H9 (cell line): ENCODE data around the gene DHPS. TPM values are rescaled to one million over a fixed set of nuclear protein-coding genes. Genes with fewer than 3 reads are reported as not detected.
A peak's percentile ranks its signal among the peaks of the same experiment; 100 is the strongest.
"Not testable (repeated sequence)": the region's sequence is repeated elsewhere in the genome, so short reads cannot be mapped to it uniquely, and the experiment has no call there.

Experiments
- DNase-seq: peaks from one replicate; pipeline ENCODE4 v3.0.0-alpha.2; 2017
- H2AFZ ChIP-seq: one replicate; pipeline ENCODE4 v1.6.1; 2013; ENCODE audit warnings: mild to moderate bottlenecking, low read length, control low read depth, moderate library complexity
- H2AK5ac ChIP-seq: 2 replicates; pipeline ENCODE4 v1.6.1; 2013; ENCODE audit warnings: low read length, control low read depth, mixed read lengths; ENCODE audit not compliant: insufficient read length
- H2BK120ac ChIP-seq: one replicate; pipeline ENCODE4 v1.6.1; 2013; ENCODE audit warnings: low read depth, mild to moderate bottlenecking, low read length, control low read depth, inconsistent platforms; ENCODE audit not compliant: poor library complexity, severe bottlenecking
- H2BK12ac ChIP-seq: 2 replicates; pipeline ENCODE4 v1.6.1; 2013; ENCODE audit warnings: low read length, control low read depth, mixed read lengths, low read depth; ENCODE audit not compliant: insufficient read length
- H2BK15ac ChIP-seq: 2 replicates; pipeline ENCODE4 v1.6.1; 2013; ENCODE audit warnings: low read depth, low read length, control low read depth
- H2BK20ac ChIP-seq: one replicate; pipeline ENCODE4 v1.6.1; 2013; ENCODE audit warnings: low read depth, mild to moderate bottlenecking, low read length, control low read depth, inconsistent platforms; ENCODE audit not compliant: poor library complexity, severe bottlenecking
- H2BK5ac ChIP-seq: 2 replicates; pipeline ENCODE4 v1.6.1; 2013; ENCODE audit warnings: low read length, control low read depth, mixed read lengths; ENCODE audit not compliant: insufficient read length
- H3K14ac ChIP-seq: 2 replicates; pipeline ENCODE4 v1.6.1; 2013; ENCODE audit warnings: low read length, control low read depth; ENCODE audit not compliant: insufficient read depth
- H3K18ac ChIP-seq: 2 replicates; pipeline ENCODE4 v1.6.1; 2013; ENCODE audit warnings: low read depth, mild to moderate bottlenecking, mixed read lengths, low read length, control low read depth; ENCODE audit not compliant: insufficient read length
- H3K23ac ChIP-seq: 2 replicates; pipeline ENCODE4 v1.6.1; 2013; ENCODE audit warnings: low read length, control low read depth, mixed read lengths, low read depth; ENCODE audit not compliant: insufficient read length
- H3K23me2 ChIP-seq: 2 replicates; pipeline ENCODE4 v1.6.1; 2013; ENCODE audit warnings: low read depth, mild to moderate bottlenecking, mixed read lengths, low read length, control low read depth; ENCODE audit not compliant: insufficient read length, poor library complexity, severe bottlenecking
- H3K27ac ChIP-seq: 2 replicates; pipeline ENCODE4 v1.5.1; 2013; ENCODE audit warnings: low read length, control low read depth, mixed read lengths, low read depth; ENCODE audit not compliant: insufficient read length
- H3K27me3 ChIP-seq: 2 replicates; pipeline ENCODE4 v1.6.1; 2013; ENCODE audit warnings: low read length, control low read depth, inconsistent platforms; ENCODE audit not compliant: insufficient read depth
- H3K4ac ChIP-seq: 2 replicates; pipeline ENCODE4 v1.6.1; 2013; ENCODE audit warnings: low read depth, mild to moderate bottlenecking, control low read depth, inconsistent platforms, low read length, moderate library complexity
- H3K4me1 ChIP-seq: 2 replicates; pipeline ENCODE4 v1.6.1; 2013; ENCODE audit warnings: low read length, control low read depth, inconsistent platforms; ENCODE audit not compliant: insufficient read depth
- H3K4me2 ChIP-seq: 2 replicates; pipeline ENCODE4 v1.6.1; 2013; ENCODE audit warnings: low read length, control low read depth, mixed read lengths; ENCODE audit not compliant: insufficient read length, insufficient read depth
- H3K56ac ChIP-seq: 2 replicates; pipeline ENCODE4 v1.6.1; 2013; ENCODE audit warnings: low read depth, mild to moderate bottlenecking, mixed read lengths, low read length, control low read depth; ENCODE audit not compliant: insufficient read length
- H3K79me1 ChIP-seq: 2 replicates; pipeline ENCODE4 v1.6.1; 2013; ENCODE audit warnings: low read depth, mild to moderate bottlenecking, moderate library complexity, low read length, control low read depth, inconsistent platforms; ENCODE audit not compliant: insufficient read depth, poor library complexity, severe bottlenecking
- H3K79me2 ChIP-seq: 2 replicates; pipeline ENCODE4 v1.6.1; 2013; ENCODE audit warnings: low read length, control low read depth, inconsistent platforms; ENCODE audit not compliant: insufficient read depth
- H3K9ac ChIP-seq: 2 replicates; pipeline ENCODE4 v1.6.1; 2013; ENCODE audit warnings: low read length, control low read depth, mixed read lengths; ENCODE audit not compliant: insufficient read length; ENCODE audit errors: extremely low read depth
- H3K9me3 ChIP-seq: one replicate; pipeline ENCODE4 v1.6.1; 2013; ENCODE audit warnings: low read depth, low read length, inconsistent platforms; ENCODE audit not compliant: control insufficient read depth
- H3T11ph ChIP-seq: one replicate; pipeline ENCODE4 v1.6.1; 2013; ENCODE audit warnings: mild to moderate bottlenecking, low read length, control low read depth, inconsistent platforms
- H4K20me1 ChIP-seq: one replicate; pipeline ENCODE4 v1.6.1; 2013; ENCODE audit not compliant: control insufficient read depth, insufficient read length, insufficient read depth
- H4K5ac ChIP-seq: 2 replicates; pipeline ENCODE4 v1.6.1; 2013; ENCODE audit warnings: low read depth, mild to moderate bottlenecking, mixed read lengths, low read length, control low read depth; ENCODE audit not compliant: insufficient read length
- H4K8ac ChIP-seq: replicated peaks from 2 replicates; pipeline ENCODE4 v1.6.1; 2013; ENCODE audit warnings: low read length, control low read depth, mixed read lengths, low read depth; ENCODE audit not compliant: insufficient read length
- H4K91ac ChIP-seq: 2 replicates; pipeline ENCODE4 v1.6.1; 2013; ENCODE audit warnings: low read depth, mild to moderate bottlenecking, moderate library complexity, mixed read lengths, low read length, control low read depth; ENCODE audit not compliant: insufficient read length
- H3K27ac Mint-ChIP-seq, 3 experiments: 2 replicates in 2 of 3; 3 replicates in 1 of 3; pipeline ENCODE4 v1.8.0; 2020 to 2021; ENCODE audit warnings: mixed read lengths in 3 of 3, mild to moderate bottlenecking in 1 of 3, moderate library complexity in 1 of 3
- H3K27me3 Mint-ChIP-seq: 2 replicates; pipeline ENCODE4 v1.8.0; 2021; ENCODE audit warnings: low read depth, mild to moderate bottlenecking, moderate library complexity, mixed read lengths
- H3K36me3 Mint-ChIP-seq, 3 experiments: 2 replicates in 2 of 3; 3 replicates in 1 of 3; pipeline ENCODE4 v1.8.0; 2020 to 2021; ENCODE audit warnings: low read depth in 3 of 3, mixed read lengths in 3 of 3; ENCODE audit not compliant: insufficient read depth in 1 of 3
- H3K4me1 Mint-ChIP-seq, 2 experiments: 2 replicates each; pipeline ENCODE4 v1.8.0; 2020; ENCODE audit warnings: mixed read lengths in 2 of 2
- H3K4me3 Mint-ChIP-seq, 2 experiments: 2 replicates in 1 of 2; 3 replicates in 1 of 2; pipeline ENCODE4 v1.8.0; 2020 to 2021; ENCODE audit warnings: mild to moderate bottlenecking in 2 of 2, mixed read lengths in 2 of 2, moderate library complexity in 1 of 2
- H3K9me3 Mint-ChIP-seq, 2 experiments: 2 replicates in 1 of 2; 3 replicates in 1 of 2; pipeline ENCODE4 v1.8.0; 2020; ENCODE audit warnings: mild to moderate bottlenecking in 2 of 2, mixed read lengths in 2 of 2, moderate library complexity in 1 of 2
- CTCF ChIP-seq: fragments of 200-600 bp; sonication (generic); conservative IDR thresholded peaks from 3 replicates; pipeline ENCODE4 v1.8.0; 2021; ENCODE audit warnings: antibody characterized with exemption, mild to moderate bottlenecking
- WGBS: extraction: QIAGEN DNeasy Blood & Tissue Kit; methylation state at CpG from one replicate; pipeline ENCODE4 v1.1.7; 2013; ENCODE audit warnings: missing lambda C conversion rate, low lambda C conversion rate, mixed read lengths; ENCODE audit not compliant: insufficient read length; ENCODE audit errors: extremely low coverage; 5-methylcytosine and 5-hydroxymethylcytosine counted together
- total RNA-seq: library from RNA; stranded (reverse); gene quantifications from 2 replicates; pipeline ENCODE4 v1.2.1, GENCODE V29; 2021

The DHPS gene
- total RNA-seq, 1 experiment from 2014 or later: 94.9 TPM

GRCh38 chr19:12646551-12646950 is 35.1 kb downstream of the DHPS start:
- Histone ChIP-seq H4K8ac (no peak overlapping the region), H2BK12ac (no peak overlapping the region), H3K23me2 (no peaks in the 10 kb centered on the region), H3T11ph (no peak overlapping the region), H2AFZ (no peak overlapping the region), H3K27me3 (no peaks in the 10 kb centered on the region), H3K56ac (no peak overlapping the region), H4K20me1 (no peaks in the 10 kb centered on the region), H3K4me1 (no peaks in the 10 kb centered on the region), H2BK120ac (no peak overlapping the region), H3K79me2 (no peaks in the 10 kb centered on the region), H4K91ac (no peak overlapping the region), H3K9me3 (no peaks in the 10 kb centered on the region), H2AK5ac (no peak overlapping the region), H2BK15ac (no peak overlapping the region), H3K79me1 (no peaks in the 10 kb centered on the region), H3K23ac (no peak overlapping the region), H2BK5ac (no peak overlapping the region), H3K14ac (no peak overlapping the region), H3K4me2 (no peak overlapping the region), H3K18ac (no peak overlapping the region), H3K9ac (no peak overlapping the region), H2BK20ac (no peak overlapping the region), H3K27ac (no peak overlapping the region), H3K4ac (no peak overlapping the region), H4K5ac (no peak overlapping the region)
- peaks cover 2% of the 10 kb centered on the region; the same call in 1 of the 2 replicates for H3K27me3 Mint-ChIP-seq
- DNase-seq: no peak
- TF ChIP-seq CTCF: no peak
- no peak overlapping the region for H3K4me3 Mint-ChIP-seq
- peaks cover 0 to 5% of the 10 kb centered on the region in 2 experiments; a peak in 3 of 5 replicates for H3K9me3 Mint-ChIP-seq
- peaks cover 0 to 2% of the 10 kb centered on the region in 2 experiments; a peak in 1 of 4 replicates for H3K4me1 Mint-ChIP-seq
- no CpG with 5 or more reads among the region's 10 CpGs for WGBS
- peaks cover 6 to 17% (median 14%) of the 10 kb centered on the region in 3 experiments for H3K36me3 Mint-ChIP-seq
- H3K27ac Mint-ChIP-seq: peak overlapping the region in 1 of 3 experiments; percentile 21; a peak in 1 of 7 replicates

- no CpG with 5 or more reads among the region's 14 CpGs for WGBS
- H3K4me3 Mint-ChIP-seq, H3K4ac ChIP-seq, H3K27ac ChIP-seq, H3K79me2 ChIP-seq, H3K9ac ChIP-seq, H3K4me1 ChIP-seq, H3K27me3 ChIP-seq, H2BK15ac ChIP-seq, H2BK20ac ChIP-seq, H3K79me1 ChIP-seq, H4K5ac ChIP-seq, H2AFZ ChIP-seq, H4K20me1 ChIP-seq, H3K4me2 ChIP-seq, H3K27ac Mint-ChIP-seq, H2BK120ac ChIP-seq, H3K27me3 Mint-ChIP-seq, H3K4me1 Mint-ChIP-seq, H4K8ac ChIP-seq, H2AK5ac ChIP-seq, H2BK12ac ChIP-seq, H3K56ac ChIP-seq, H2BK5ac ChIP-seq, H3K14ac ChIP-seq, DNase-seq, H4K91ac ChIP-seq, H3K23me2 ChIP-seq, H3K9me3 ChIP-seq, H3K9me3 Mint-ChIP-seq, H3T11ph ChIP-seq, H3K18ac ChIP-seq, H3K23ac ChIP-seq: not testable (repeated sequence)
- H3K36me3 Mint-ChIP-seq: peaks cover 2 to 12% (median 5%) of the 10 kb centered on the region in 3 experiments; a peak in 4 of 7 replicates
These were observed 38.0 kb downstream of the DHPS start for GRCh38 chr19:12643716-12644115.
